Measurements from ENCODE around the gene CIITA. TPM values are rescaled to one million over a fixed set of nuclear protein-coding genes. Genes with fewer than 3 reads are reported as not detected.

CIITA gene
- total RNA-seq, 3 donors from 2014 or later: 5.8 to 16.0 (median 9.1) TPM

DNA sequence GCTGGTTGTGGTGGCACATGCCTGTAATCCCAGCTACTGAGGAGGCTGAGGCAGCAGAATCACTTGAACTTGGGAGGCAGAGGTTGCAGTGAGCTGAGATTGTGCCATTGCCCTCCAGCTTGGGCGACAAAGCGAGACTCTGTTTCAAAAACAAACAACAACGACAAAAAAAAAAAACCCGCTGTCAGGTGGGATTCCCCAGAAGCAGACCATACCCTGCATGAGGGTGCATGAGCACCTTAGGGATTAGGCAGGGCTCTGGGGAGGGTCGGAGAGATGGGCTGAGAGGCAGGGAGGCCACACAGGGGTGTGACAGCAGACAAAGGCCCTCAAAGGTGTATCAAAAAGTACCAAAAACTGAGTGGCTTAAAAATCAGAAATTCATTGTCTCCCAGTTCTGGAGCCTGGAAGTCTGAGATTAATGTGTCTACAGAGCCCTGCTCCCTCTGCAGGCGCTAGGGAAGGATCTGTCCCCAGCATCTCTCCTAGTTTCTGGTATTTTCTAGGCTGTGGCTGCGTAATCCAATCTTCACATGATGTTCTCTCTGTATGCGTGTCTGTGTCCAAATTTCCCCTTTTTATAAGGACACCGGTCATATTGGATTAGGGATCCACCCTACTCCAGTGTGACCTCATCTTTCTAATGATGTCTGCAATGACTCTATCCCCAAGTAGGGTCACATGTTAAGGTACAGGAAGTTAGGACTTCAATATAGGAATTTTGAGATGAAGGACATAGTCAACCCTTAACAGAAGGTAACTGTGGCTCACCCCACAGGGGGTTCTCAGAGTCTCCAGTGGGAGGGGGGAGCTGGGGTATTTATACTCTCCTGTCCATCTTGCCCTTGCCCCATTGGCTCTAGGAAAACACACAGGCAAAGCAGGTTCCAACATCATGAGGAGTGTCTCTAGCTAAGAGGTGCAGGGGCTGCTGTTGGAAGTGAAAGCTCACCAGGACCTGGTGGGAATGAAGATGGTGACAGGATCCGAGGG lies 44.8 kb upstream of the CIITA start:
- Histone ChIP-seq H3K36me3 (ENCODE audit: low read depth) (no peaks in the 10 kb centered on the region), H3K9me3 (no peaks in the 10 kb centered on the region), H3K4me3 (no peak overlapping the region), H3K4me1 (ENCODE audit: low read depth) (peaks cover 9% of the 10 kb centered on the region)
- TF ChIP-seq, protein P1, sequence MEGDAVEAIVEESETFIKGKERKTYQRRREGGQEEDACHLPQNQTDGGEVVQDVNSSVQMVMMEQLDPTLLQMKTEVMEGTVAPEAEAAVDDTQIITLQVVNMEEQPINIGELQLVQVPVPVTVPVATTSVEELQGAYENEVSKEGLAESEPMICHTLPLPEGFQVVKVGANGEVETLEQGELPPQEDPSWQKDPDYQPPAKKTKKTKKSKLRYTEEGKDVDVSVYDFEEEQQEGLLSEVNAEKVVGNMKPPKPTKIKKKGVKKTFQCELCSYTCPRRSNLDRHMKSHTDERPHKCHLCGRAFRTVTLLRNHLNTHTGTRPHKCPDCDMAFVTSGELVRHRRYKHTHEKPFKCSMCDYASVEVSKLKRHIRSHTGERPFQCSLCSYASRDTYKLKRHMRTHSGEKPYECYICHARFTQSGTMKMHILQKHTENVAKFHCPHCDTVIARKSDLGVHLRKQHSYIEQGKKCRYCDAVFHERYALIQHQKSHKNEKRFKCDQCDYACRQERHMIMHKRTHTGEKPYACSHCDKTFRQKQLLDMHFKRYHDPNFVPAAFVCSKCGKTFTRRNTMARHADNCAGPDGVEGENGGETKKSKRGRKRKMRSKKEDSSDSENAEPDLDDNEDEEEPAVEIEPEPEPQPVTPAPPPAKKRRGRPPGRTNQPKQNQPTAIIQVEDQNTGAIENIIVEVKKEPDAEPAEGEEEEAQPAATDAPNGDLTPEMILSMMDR (IDR thresholded peaks at IDR 0.05): no peak
- no peak for ATAC-seq
- DNase-seq: no peak
- intact Hi-C loops (cut with DNase I, micrococcal nuclease): no loop called here

DNA sequence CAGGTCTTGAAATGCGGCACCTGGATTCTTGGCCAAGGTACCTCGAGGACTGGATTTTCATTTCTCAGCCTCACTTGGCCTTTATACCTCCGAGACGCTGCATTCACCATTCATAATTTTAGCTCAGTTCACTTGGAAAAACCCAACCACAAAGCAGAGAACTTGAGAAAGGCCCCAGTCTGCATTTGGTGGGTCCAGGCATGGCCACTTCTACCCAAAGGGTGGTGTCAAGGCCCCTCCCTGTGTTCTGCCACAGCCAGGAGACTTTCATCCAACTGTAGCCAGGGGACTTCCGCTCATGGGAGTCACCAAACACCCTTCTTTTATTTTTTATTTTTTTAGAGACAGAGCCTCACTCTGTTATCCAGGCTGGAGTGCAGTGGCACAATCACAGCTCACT lies 43.7 kb upstream of the CIITA start:
- intact Hi-C loops (cut with DNase I, micrococcal nuclease): no loop called here
- no peaks in the 10 kb centered on the region for H3K36me3 ChIP-seq (ENCODE audit: low read depth)

DNA sequence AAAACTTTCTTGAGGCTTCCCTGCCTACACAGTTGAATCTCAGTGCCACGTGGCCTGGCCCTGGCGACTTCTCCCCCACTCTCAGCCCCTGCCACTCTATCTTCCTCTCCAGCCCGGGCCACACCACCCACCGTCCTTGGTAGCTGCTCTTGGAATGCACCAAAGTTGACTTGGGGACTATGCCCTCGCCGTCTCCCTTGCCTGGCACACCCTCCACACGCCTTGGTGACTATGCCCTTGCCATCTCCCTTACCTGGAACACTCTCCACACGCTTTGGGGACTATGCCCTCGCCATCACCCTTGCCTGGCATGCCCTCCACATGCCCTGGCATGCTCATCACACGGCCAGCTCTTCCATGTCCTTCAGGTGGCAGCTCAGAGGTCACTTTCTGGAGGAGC lies 42.9 kb upstream of the CIITA start:
- no peak overlapping the region for H3K4me3 ChIP-seq
- H3K9me3 ChIP-seq: no peaks in the 10 kb centered on the region
- no peaks in the 10 kb centered on the region for H3K36me3 ChIP-seq (ENCODE audit: low read depth)
- intact Hi-C loops (cut with DNase I, micrococcal nuclease): no loop called here
- DNase-seq (no peak), ATAC-seq (peak; percentile 26)
- H3K4me1 ChIP-seq (ENCODE audit: low read depth): peaks cover 2% of the 10 kb centered on the region
- TF ChIP-seq, protein P1 (IDR thresholded peaks at IDR 0.05): no peak

More for the DNA sequence above, 43.7 kb upstream of the CIITA start:
- Histone ChIP-seq H3K4me1 (ENCODE audit: low read depth) (peaks cover 9% of the 10 kb centered on the region), H3K9me3 (no peaks in the 10 kb centered on the region), H3K4me3 (no peak overlapping the region)
- DNase-seq (no peak), ATAC-seq (no peak)
- TF ChIP-seq, protein P1 (IDR thresholded peaks at IDR 0.05): no peak

DNA sequence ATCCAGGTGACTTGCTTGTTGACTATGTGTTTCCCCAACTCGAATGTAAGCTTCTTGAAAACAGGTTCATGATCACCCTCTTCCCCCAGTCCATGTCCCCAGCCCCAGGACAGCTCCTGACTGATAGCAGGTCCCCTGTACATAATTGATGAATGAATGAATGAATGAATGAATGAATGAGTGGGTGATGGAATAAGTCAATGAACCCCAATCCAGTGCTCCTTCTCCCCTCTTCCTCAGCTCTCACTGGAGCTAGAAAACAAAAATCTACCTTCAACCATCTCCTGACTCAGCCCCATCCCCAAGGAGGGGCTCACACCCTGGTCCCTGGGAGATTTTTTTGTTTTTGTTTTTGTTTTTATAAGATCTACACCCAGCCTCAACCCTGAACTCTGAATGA lies 42.2 kb upstream of the CIITA start:
- Histone ChIP-seq H3K36me3 (ENCODE audit: low read depth) (no peaks in the 10 kb centered on the region), H3K9me3 (no peaks in the 10 kb centered on the region), H3K4me1 (ENCODE audit: low read depth) (no peaks in the 10 kb centered on the region), H3K4me3 (no peak overlapping the region)
- DNase-seq (no peak), ATAC-seq (no peak)
- intact Hi-C loops (cut with DNase I, micrococcal nuclease): no loop called here
- TF ChIP-seq, protein P1 (IDR thresholded peaks at IDR 0.05): no peak

DNA sequence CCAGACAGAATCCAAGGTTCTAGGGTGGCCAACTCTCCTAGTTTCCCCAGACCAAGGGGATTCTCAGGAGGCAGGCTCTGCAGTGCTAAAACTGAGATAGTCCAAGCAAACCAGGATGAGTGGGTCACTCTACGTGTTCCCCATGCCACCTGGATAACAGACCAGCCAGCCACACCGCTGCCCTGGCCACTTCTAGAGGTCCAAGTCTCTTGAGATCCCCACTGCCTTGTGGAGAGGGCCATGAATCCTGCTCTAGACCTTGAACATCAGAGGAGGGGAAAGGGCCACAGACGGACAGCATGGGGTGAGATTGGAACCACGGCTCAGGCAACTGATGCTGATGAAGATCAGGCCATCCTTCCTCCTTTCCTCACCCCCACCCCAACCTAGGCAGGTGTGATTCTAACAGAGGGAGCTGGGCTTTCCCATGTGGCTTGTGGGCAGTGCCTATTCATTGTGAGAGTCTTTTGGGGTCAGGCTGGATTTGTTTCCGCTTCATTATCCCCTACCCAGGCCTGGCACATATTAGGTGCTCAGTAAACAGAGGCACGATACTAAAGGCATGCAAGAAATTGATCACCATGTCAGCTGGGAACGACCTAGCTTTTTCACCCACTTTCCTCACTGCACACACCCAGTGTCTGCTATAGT lies 41.6 kb upstream of the CIITA start:
- Histone ChIP-seq H3K4me3 (no peak overlapping the region), H3K9me3 (no peaks in the 10 kb centered on the region), H3K4me1 (ENCODE audit: low read depth) (no peaks in the 10 kb centered on the region), H3K36me3 (ENCODE audit: low read depth) (no peaks in the 10 kb centered on the region)
- no peak for DNase-seq
- TF ChIP-seq, protein P1 (IDR thresholded peaks at IDR 0.05): no peak
- no peak for ATAC-seq
- intact Hi-C loops (cut with DNase I, micrococcal nuclease): no loop called here

Data from mucosa of descending colon (tissue), 3 donors.